Spleen (tissue), 7 donors: ENCODE results near the gene STK17A.

Source experiments
- CTCF ChIP-seq, 11 experiments: fragments of 200-600 bp in 7 of 11; fragments of 450-650 bp in 4 of 11; sonication (generic) in 4 of 11; IDR thresholded peaks in 8 of 11; conservative IDR thresholded peaks in 3 of 11; 1 replicate in 7 of 11; 2 replicates in 4 of 11; pipeline versions ENCODE4 v1.4.0 to v1.8.0; 2016 to 2021; ENCODE audit warnings: antibody characterized with exemption in 11 of 11, inconsistent platforms in 4 of 11, mild to moderate bottlenecking in 1 of 11
- POLR2AphosphoS5 ChIP-seq, 3 donors: sonication (generic); formaldehyde crosslinking; IDR thresholded peaks; one replicate each; pipeline ENCODE4 v1.5.1; 2017; ENCODE audit warnings: antibody characterized with exemption in 3 of 3
- donor health status: DM: no; HTN: no; CAD: no; lungs with moderate emphysema.
- donor health status: DM: no; HTN: no; CAD: no.
- donor health status: DM: no; HTN: no; CAD: no.

GRCh38 chr7:43600056-43600455 is 17.1 kb downstream of the STK17A start:
- no peak for TF ChIP-seq CTCF (IDR thresholded peaks at IDR 0.05 in 8 of 11, conservative IDR thresholded peaks at IDR 0.05 in 3 of 11)
- no peak for TF ChIP-seq POLR2AphosphoS5 (IDR thresholded peaks at IDR 0.05)
